Nephron progenitor cell (in vitro differentiated cells): Measurements from ENCODE around the gene ABCC9.
"Not testable (repeated sequence)": the region's sequence is repeated elsewhere in the genome, so short reads cannot be mapped to it uniquely, and the experiment has no call there.

ENCODE experiments used
- DNase-seq: peaks from one replicate; pipeline ENCODE4 v3.0.0; 2021
- H3K27ac Mint-ChIP-seq: 2 replicates; pipeline ENCODE4 v1.8.0; 2021; ENCODE audit warnings: mild to moderate bottlenecking, moderate library complexity, mixed read lengths
- H3K27me3 Mint-ChIP-seq: 2 replicates; pipeline ENCODE4 v1.8.0; 2021; ENCODE audit warnings: mild to moderate bottlenecking, low read depth, mixed read lengths; ENCODE audit not compliant: poor library complexity
- H3K36me3 Mint-ChIP-seq: 2 replicates; pipeline ENCODE4 v1.8.0; 2021; ENCODE audit warnings: low read depth, mixed read lengths
- H3K4me1 Mint-ChIP-seq: 2 replicates; pipeline ENCODE4 v1.8.0; 2021; ENCODE audit warnings: mixed read lengths
- H3K4me3 Mint-ChIP-seq: 2 replicates; pipeline ENCODE4 v1.8.0; 2021; ENCODE audit warnings: mild to moderate bottlenecking, moderate library complexity, mixed read lengths
- H3K9me3 Mint-ChIP-seq: 2 replicates; pipeline ENCODE4 v1.8.0; 2021; ENCODE audit warnings: mild to moderate bottlenecking, moderate library complexity, mixed read lengths
- CTCF ChIP-seq: fragments of 200-600 bp; sonication (generic); IDR thresholded peaks from 2 replicates; pipeline ENCODE4 v1.5.0; 2021; ENCODE audit warnings: antibody characterized with exemption

The ABCC9 gene

GRCh38 chr12:21814327-21814726, 126.9 kb downstream of the ABCC9 start:
- Mint-ChIP-seq H3K27me3 (no peaks in the 10 kb centered on the region), H3K9me3 (peaks cover 8% of the 10 kb centered on the region), H3K4me3 (no peak overlapping the region), H3K4me1 (peaks cover 10% of the 10 kb centered on the region), H3K36me3 (peaks cover 37% of the 10 kb centered on the region), H3K27ac (no peak overlapping the region)
- no peak for TF ChIP-seq CTCF
- DNase-seq = no peak

GRCh38 chr12:21813751-21814150, 127.5 kb downstream of the ABCC9 start:
- Mint-ChIP-seq H3K27me3 (no peaks in the 10 kb centered on the region), H3K4me1 (peaks cover 4% of the 10 kb centered on the region), H3K9me3 (peaks cover 8% of the 10 kb centered on the region), H3K36me3 (peaks cover 37% of the 10 kb centered on the region), H3K27ac (no peak overlapping the region), H3K4me3 (no peak overlapping the region)
- no peak for DNase-seq
- TF ChIP-seq CTCF = no peak

- no peak for TF ChIP-seq CTCF
- H3K27me3 Mint-ChIP-seq = no peaks in the 10 kb centered on the region
- H3K4me3 Mint-ChIP-seq = no peak overlapping the region
- peaks cover 37% of the 10 kb centered on the region for H3K36me3 Mint-ChIP-seq
- H3K4me1 Mint-ChIP-seq = no peaks in the 10 kb centered on the region
- H3K9me3 Mint-ChIP-seq = peaks cover 8% of the 10 kb centered on the region
- no peak overlapping the region for H3K27ac Mint-ChIP-seq
- DNase-seq = no peak
These were observed 128.1 kb downstream of the ABCC9 start for GRCh38 chr12:21813125-21813524.

- H3K36me3 Mint-ChIP-seq = peaks cover 37% of the 10 kb centered on the region
- not testable (repeated sequence) for H3K27ac Mint-ChIP-seq, H3K27me3 Mint-ChIP-seq, H3K9me3 Mint-ChIP-seq, H3K4me1 Mint-ChIP-seq, H3K4me3 Mint-ChIP-seq, DNase-seq
These were observed 128.9 kb downstream of the ABCC9 start for GRCh38 chr12:21812340-21812739.

- Mint-ChIP-seq H3K27me3 (no peaks in the 10 kb centered on the region), H3K4me1 (no peaks in the 10 kb centered on the region), H3K4me3 (no peak overlapping the region), H3K27ac (no peak overlapping the region), H3K36me3 (peaks cover 26% of the 10 kb centered on the region), H3K9me3 (peaks cover 8% of the 10 kb centered on the region)
- TF ChIP-seq CTCF = no peak
- no peak for DNase-seq
These were observed 132.1 kb downstream of the ABCC9 start for GRCh38 chr12:21809100-21809499.

- no peaks in the 10 kb centered on the region for H3K4me1 Mint-ChIP-seq
- H3K9me3 Mint-ChIP-seq = peaks cover 8% of the 10 kb centered on the region
- DNase-seq = no peak
- no peak for TF ChIP-seq CTCF
- H3K4me3 Mint-ChIP-seq = no peak overlapping the region
- H3K27ac Mint-ChIP-seq = no peak overlapping the region
- peaks cover 19% of the 10 kb centered on the region for H3K36me3 Mint-ChIP-seq
- H3K27me3 Mint-ChIP-seq = no peaks in the 10 kb centered on the region
These were observed 135.0 kb downstream of the ABCC9 start for GRCh38 chr12:21806255-21806654.
